Vagina (tissue), 2 donors: ENCODE results near the gene DYSF. TPM values are rescaled to one million over a fixed set of nuclear protein-coding genes. Genes with fewer than 3 reads are reported as not detected.

Experiments
- DNase-seq, 2 donors: peaks; one replicate each; pipeline ENCODE4 v3.0.0-alpha.2; 2017; ENCODE audit errors: extremely low spot score in 2 of 2
- H3K27ac ChIP-seq: fragments of 200-600 bp; sonication (generic); one replicate; pipeline ENCODE4 v1.5.1; 2019
- H3K27me3 ChIP-seq: fragments of 200-600 bp; sonication (generic); one replicate; pipeline ENCODE4 v1.5.1; 2019
- H3K36me3 ChIP-seq, 2 donors: fragments of 200-600 bp; sonication (generic); one replicate each; pipeline ENCODE4 v1.5.1; 2017 to 2019
- H3K4me1 ChIP-seq: fragments of 200-600 bp; sonication (generic); one replicate; pipeline ENCODE4 v1.5.1; 2019
- H3K4me3 ChIP-seq, 2 donors: fragments of 200-600 bp; sonication (generic); 1 replicate in 1 of 2; 2 replicates in 1 of 2; pipeline ENCODE4 v1.5.1; 2016 to 2019
- H3K9me3 ChIP-seq: fragments of 200-600 bp; sonication (generic); one replicate; pipeline ENCODE4 v1.5.1; 2019
- POLR2A ChIP-seq, 2 donors: fragments of 450-650 bp; IDR thresholded peaks; one replicate each; pipeline ENCODE4 v1.6.1; 2017; ENCODE audit warnings: antibody characterized with exemption in 2 of 2, mild to moderate bottlenecking in 2 of 2, moderate library complexity in 2 of 2
- POLR2AphosphoS5 ChIP-seq, 2 donors: sonication (generic); formaldehyde crosslinking; IDR thresholded peaks; one replicate each; pipeline ENCODE4 v1.9.0; 2017; ENCODE audit warnings: antibody characterized with exemption in 2 of 2, mild to moderate bottlenecking in 2 of 2, low read depth in 1 of 2; ENCODE audit not compliant: insufficient read depth in 1 of 2
- intact Hi-C: fragments of 100-400 bp; cut with DNase I; formaldehyde crosslinking; loops from one replicate; pipeline ENCODE4 v1.15.1; 2023
- total RNA-seq: library from RNA; depleted of rRNA; stranded (reverse); fragments of >200 nt; gene quantifications from one replicate; pipeline ENCODE4 v1.2.3, GENCODE V29; 2016
- TF ChIP-seq, protein P1 (sequence below), 3 experiments: fragments of 450-650 bp in 2 of 3; fragments of 200-600 bp in 1 of 3; sonication (generic) in 1 of 3; IDR thresholded peaks; one replicate each; pipeline ENCODE4 v1.5.1; 2017 to 2019; ENCODE audit warnings: antibody characterized with exemption in 3 of 3, mild to moderate bottlenecking in 2 of 3, moderate library complexity in 2 of 3

The DYSF gene
- total RNA-seq, 1 donor from 2014 or later = 10.1 TPM

DNA sequence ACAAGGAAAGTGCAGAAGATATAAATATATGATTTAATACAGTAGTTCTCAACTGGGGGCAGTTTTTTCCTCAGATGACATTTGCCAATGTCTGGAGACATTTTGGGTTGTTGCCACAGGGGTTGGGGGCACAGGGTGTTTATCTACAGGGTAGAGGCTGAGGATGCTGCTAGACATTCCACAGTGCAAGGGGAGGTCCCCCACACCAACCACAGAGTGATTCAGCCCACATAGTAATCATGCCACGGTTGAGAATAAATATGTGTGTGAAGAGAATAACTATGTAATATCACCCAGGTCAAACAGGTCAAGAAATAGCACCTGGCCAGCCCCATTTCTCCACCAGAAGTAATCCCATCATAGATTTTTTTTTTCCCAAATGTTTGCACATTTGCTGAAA, 17.9 kb downstream of the DYSF start:
- H3K4me3 ChIP-seq = no peak overlapping the region
- no peaks in the 10 kb centered on the region for H3K9me3 ChIP-seq
- H3K27me3 ChIP-seq = no peaks in the 10 kb centered on the region
- no peak for DNase-seq
- peaks cover 7% of the 10 kb centered on the region for H3K4me1 ChIP-seq
- H3K36me3 ChIP-seq = no peaks in the 10 kb centered on the region
- TF ChIP-seq POLR2A (IDR thresholded peaks at IDR 0.05) = no peak
- TF ChIP-seq, protein P1, sequence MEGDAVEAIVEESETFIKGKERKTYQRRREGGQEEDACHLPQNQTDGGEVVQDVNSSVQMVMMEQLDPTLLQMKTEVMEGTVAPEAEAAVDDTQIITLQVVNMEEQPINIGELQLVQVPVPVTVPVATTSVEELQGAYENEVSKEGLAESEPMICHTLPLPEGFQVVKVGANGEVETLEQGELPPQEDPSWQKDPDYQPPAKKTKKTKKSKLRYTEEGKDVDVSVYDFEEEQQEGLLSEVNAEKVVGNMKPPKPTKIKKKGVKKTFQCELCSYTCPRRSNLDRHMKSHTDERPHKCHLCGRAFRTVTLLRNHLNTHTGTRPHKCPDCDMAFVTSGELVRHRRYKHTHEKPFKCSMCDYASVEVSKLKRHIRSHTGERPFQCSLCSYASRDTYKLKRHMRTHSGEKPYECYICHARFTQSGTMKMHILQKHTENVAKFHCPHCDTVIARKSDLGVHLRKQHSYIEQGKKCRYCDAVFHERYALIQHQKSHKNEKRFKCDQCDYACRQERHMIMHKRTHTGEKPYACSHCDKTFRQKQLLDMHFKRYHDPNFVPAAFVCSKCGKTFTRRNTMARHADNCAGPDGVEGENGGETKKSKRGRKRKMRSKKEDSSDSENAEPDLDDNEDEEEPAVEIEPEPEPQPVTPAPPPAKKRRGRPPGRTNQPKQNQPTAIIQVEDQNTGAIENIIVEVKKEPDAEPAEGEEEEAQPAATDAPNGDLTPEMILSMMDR (IDR thresholded peaks at IDR 0.05) = no peak
- no peak for TF ChIP-seq POLR2AphosphoS5 (IDR thresholded peaks at IDR 0.05; ENCODE audit: insufficient read depth in 1 of 2, low read depth in 1 of 2)
- no peak overlapping the region for H3K27ac ChIP-seq
- intact Hi-C loops = no loop called here

DNA sequence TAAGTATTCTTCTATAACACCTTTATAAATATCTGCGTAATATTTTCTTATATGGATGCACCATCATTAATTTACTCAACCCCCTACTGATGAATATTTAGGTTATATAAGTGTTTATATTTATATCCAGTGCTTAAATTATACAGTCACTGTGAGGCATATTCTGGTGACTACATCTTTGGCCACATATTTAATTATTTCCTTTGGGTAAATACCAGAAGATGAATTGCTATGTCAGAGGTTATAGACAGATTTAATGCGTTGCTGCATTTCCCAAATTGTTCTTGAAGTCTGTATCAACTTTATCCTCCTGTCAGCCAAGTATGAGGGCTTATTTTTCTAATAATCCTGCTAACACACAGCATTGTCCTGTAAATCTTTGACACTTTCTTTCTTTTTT, 18.7 kb downstream of the DYSF start:
- no peaks in the 10 kb centered on the region for H3K27me3 ChIP-seq
- intact Hi-C loops = no loop called here
- no peak overlapping the region for H3K4me3 ChIP-seq
- no peaks in the 10 kb centered on the region for H3K36me3 ChIP-seq
- DNase-seq = no peak
- TF ChIP-seq, protein P1 (IDR thresholded peaks at IDR 0.05) = no peak
- TF ChIP-seq POLR2AphosphoS5 (IDR thresholded peaks at IDR 0.05; ENCODE audit: insufficient read depth in 1 of 2, low read depth in 1 of 2) (no peak), POLR2A (IDR thresholded peaks at IDR 0.05) (no peak)
- H3K4me1 ChIP-seq = no peaks in the 10 kb centered on the region
- no peak overlapping the region for H3K27ac ChIP-seq
- no peaks in the 10 kb centered on the region for H3K9me3 ChIP-seq

DNA sequence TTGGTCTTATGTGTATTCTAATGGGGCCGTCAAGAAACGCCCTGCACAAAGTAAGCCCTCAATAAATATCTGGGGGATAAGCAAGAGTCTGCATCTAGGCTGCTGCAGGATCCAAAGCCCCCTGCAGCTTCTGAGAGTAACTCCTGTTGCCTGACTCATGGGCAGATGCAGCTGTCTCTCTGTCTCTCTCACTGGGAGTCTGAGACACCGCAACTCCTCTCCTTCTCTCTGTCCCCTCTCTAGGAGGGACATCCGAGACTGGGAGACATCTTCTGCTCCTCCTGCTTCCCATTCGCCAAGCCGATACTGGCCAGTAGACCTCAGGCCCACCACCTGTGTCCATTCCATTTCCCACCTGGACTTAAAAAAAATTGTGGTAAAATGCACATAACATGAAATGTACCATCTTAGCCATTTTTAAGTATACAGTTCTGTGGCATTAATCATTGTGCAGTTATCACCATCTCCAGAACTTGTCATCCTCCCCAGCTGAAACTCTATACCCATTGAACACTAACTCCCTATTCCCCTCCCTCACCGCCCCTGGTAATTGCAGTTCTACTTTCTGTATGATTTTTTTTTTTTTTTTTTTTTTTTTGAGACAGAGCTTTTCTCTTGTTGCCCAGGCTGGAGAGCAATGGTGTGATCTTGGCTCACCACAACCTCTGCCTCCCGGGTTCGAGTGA, 20.1 kb downstream of the DYSF start:
- no peaks in the 10 kb centered on the region for H3K27me3 ChIP-seq
- H3K27ac ChIP-seq = no peak overlapping the region
- no peak for DNase-seq
- H3K36me3 ChIP-seq = no peaks in the 10 kb centered on the region
- TF ChIP-seq, protein P1 (IDR thresholded peaks at IDR 0.05) = no peak
- TF ChIP-seq POLR2A (IDR thresholded peaks at IDR 0.05) (no peak), POLR2AphosphoS5 (IDR thresholded peaks at IDR 0.05; ENCODE audit: insufficient read depth in 1 of 2, low read depth in 1 of 2) (no peak)
- H3K9me3 ChIP-seq = no peaks in the 10 kb centered on the region
- H3K4me1 ChIP-seq = no peaks in the 10 kb centered on the region
- no peak overlapping the region for H3K4me3 ChIP-seq
- intact Hi-C loops = no loop called here

DNA sequence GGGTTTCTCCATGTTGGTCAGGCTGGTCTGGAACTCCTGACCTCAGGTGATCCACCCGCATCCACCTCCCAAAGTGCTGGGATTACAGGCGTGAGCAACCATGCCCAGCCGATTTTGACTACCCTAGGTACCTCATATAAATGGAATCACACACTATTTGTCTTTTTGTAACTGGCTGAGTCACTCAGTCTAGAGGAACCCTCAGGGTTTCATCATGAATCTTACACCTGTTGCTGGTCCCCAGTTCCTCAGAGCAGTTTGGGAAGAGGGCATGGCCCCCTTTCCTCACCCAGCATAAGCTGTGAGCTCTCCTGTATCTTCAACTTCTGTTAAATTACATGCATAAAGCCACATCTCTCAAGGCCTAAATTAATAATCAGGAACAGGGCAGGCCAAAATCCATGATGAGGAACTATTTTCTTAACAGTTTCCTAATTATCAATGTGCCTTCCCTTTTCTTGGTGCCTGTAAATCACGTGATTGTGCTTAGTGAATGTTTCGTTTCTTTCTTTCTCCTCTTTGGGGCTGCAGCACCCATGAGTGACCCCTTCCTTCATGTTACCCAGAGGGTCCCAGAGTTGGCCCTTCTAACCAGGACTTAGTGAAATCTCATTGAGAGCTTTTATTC, 20.9 kb downstream of the DYSF start:
- H3K27me3 ChIP-seq = no peaks in the 10 kb centered on the region
- H3K27ac ChIP-seq = no peak overlapping the region
- intact Hi-C loops = no loop called here
- H3K36me3 ChIP-seq = no peaks in the 10 kb centered on the region
- DNase-seq = no peak
- TF ChIP-seq, protein P1 (IDR thresholded peaks at IDR 0.05) = no peak
- TF ChIP-seq POLR2AphosphoS5 (IDR thresholded peaks at IDR 0.05; ENCODE audit: insufficient read depth in 1 of 2, low read depth in 1 of 2) (no peak), POLR2A (IDR thresholded peaks at IDR 0.05) (no peak)
- H3K9me3 ChIP-seq = no peaks in the 10 kb centered on the region
- H3K4me3 ChIP-seq = no peak overlapping the region
- no peaks in the 10 kb centered on the region for H3K4me1 ChIP-seq

DNA sequence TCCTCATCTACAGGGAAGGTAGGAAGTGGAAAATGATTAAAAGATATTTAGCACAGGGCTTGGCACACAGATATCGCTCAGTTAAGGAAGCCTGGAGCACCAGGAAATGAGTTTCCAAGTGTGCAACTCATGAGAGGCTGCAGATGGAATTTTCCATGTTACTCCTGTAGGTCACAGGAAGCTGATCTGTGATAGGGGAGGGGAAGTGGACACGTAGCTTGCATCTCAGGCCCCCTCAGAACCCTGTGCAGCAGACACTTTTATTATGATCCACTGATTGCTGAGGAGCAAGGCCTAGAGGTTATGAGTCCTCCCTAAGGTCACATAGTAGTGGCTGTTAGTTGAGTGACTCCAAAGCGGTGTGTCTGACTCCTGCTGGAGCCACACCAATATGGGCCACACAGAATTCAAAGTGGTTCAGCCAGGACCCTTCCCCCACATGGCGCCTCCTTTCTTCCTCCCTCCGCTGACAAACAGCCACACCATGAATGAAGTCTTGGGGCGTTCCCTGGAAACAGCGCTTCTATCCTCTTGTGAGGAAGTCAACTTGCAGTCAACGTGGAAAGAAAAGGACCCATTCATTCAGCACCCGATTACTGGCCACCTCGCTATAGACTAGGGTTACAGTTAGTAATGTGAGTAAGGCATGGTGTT, 21.5 kb downstream of the DYSF start:
- DNase-seq = no peak
- H3K27ac ChIP-seq = no peak overlapping the region

More for the DNA sequence above, 21.5 kb downstream of the DYSF start:
- Histone ChIP-seq H3K4me3 (no peak overlapping the region), H3K9me3 (no peaks in the 10 kb centered on the region), H3K4me1 (no peaks in the 10 kb centered on the region), H3K36me3 (no peaks in the 10 kb centered on the region), H3K27me3 (no peaks in the 10 kb centered on the region)
- TF ChIP-seq POLR2A (IDR thresholded peaks at IDR 0.05) = no peak
- TF ChIP-seq, protein P1 (IDR thresholded peaks at IDR 0.05) = no peak
- intact Hi-C loops = no loop called here
